ENCODE data around the gene GASK1A.

- TF ChIP-seq CTCF (IDR thresholded peaks at IDR 0.05 in 8 of 11, conservative IDR thresholded peaks at IDR 0.05 in 3 of 11) (no peak), POLR2A (IDR thresholded peaks at IDR 0.05) (no peak), POLR2AphosphoS5 (IDR thresholded peaks at IDR 0.05) (no peak)
Observed at GRCh38 chr3:43081796-43082195, 102.7 kb downstream of the GASK1A start.
